ENCODE measurements around the gene PXDC1. TPM values are rescaled to one million over a fixed set of nuclear protein-coding genes. Genes with fewer than 3 reads are reported as not detected.
"Not testable (repeated sequence)": the region's sequence is repeated elsewhere in the genome, so short reads cannot be mapped to it uniquely, and the experiment has no call there.

Gene PXDC1
- total RNA-seq, 3 donors from 2014 or later: 3.1 to 27.9 (median 9.2) TPM

- Histone ChIP-seq H3K4me1 (ENCODE audit: low read depth) (peaks cover under 1% of the 10 kb centered on the region), H3K9me3 (no peaks in the 10 kb centered on the region), H3K36me3 (ENCODE audit: low read depth) (no peaks in the 10 kb centered on the region), H3K4me3 (no peak overlapping the region)
- ATAC-seq (no peak), DNase-seq (no peak)
- no peak for TF ChIP-seq CTCF (IDR thresholded peaks at IDR 0.05)
- intact Hi-C loops (cut with DNase I, micrococcal nuclease): no loop called here
Observed at GRCh38 chr6:3757241-3757641, 5.7 kb upstream of the PXDC1 start.

DNA sequence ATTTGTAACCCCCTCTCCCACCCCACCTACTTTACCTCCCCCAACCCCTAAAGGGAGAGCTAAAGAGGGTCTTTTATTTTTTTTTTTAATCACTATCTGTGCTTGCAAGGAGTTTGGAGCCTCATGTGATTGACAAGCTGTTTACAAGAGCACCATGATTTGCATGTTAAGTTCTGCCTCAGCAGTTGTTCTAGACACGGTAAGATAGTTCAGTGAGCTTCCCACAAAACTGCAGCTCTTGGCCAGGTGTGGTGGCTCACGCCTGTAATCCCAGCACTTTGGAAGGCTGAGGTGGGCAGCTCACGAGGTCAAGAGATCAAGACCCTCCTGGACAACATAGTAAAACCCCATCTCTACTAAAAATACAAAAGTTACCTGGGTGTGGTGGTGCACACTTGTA, 5.0 kb upstream of the PXDC1 start:
- ATAC-seq (no peak), DNase-seq (no peak)
- TF ChIP-seq CTCF (IDR thresholded peaks at IDR 0.05): no peak
- intact Hi-C loops (cut with DNase I, micrococcal nuclease): no loop called here
- Histone ChIP-seq H3K4me1 (ENCODE audit: low read depth) (peaks cover 3% of the 10 kb centered on the region), H3K36me3 (ENCODE audit: low read depth) (no peaks in the 10 kb centered on the region), H3K9me3 (no peaks in the 10 kb centered on the region), H3K4me3 (no peak overlapping the region)

- intact Hi-C loops (cut with DNase I, micrococcal nuclease): no loop called here
- Histone ChIP-seq H3K4me3 (no peak overlapping the region), H3K9me3 (no peaks in the 10 kb centered on the region), H3K36me3 (ENCODE audit: low read depth) (no peaks in the 10 kb centered on the region), H3K4me1 (ENCODE audit: low read depth) (peaks cover 7% of the 10 kb centered on the region)
- no peak for TF ChIP-seq CTCF (IDR thresholded peaks at IDR 0.05)
- ATAC-seq (no peak), DNase-seq (no peak)
Observed at GRCh38 chr6:3755637-3756545, 4.4 kb upstream of the PXDC1 start.

DNA sequence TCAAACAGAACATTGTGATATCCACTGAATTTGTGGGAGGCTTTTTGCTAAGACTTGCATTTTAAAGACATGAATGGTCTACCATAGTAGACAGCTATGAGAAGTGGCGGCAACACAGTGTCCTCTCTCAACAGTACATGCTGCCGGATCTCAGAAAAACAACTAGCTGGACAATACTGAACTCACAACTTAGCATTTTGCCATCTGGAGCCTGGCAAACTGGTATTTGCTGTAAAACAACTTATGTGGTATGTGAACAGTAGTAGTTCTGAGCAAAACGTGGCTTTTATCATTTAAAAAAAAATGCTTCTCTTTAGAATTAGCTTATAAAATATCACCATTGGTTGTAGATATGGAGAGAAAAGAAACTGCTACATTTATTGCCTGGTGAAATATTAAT, 3.3 kb upstream of the PXDC1 start:
- Histone ChIP-seq H3K36me3 (ENCODE audit: low read depth) (no peaks in the 10 kb centered on the region), H3K9me3 (no peaks in the 10 kb centered on the region), H3K4me1 (ENCODE audit: low read depth) (peaks cover 14% of the 10 kb centered on the region), H3K4me3 (no peak overlapping the region)
- DNase-seq (no peak), ATAC-seq (no peak)
- intact Hi-C loops (cut with DNase I, micrococcal nuclease): no loop called here
- TF ChIP-seq CTCF (IDR thresholded peaks at IDR 0.05): no peak

- DNase-seq; intact Hi-C loops (cut with DNase I, micrococcal nuclease); ATAC-seq; H3K4me3 ChIP-seq; H3K36me3 ChIP-seq (ENCODE audit: low read depth); H3K9me3 ChIP-seq: not testable (repeated sequence)
- peaks cover 20% of the 10 kb centered on the region for H3K4me1 ChIP-seq (ENCODE audit: low read depth)
Observed at GRCh38 chr6:3754032-3754725, 2.7 kb upstream of the PXDC1 start.

- H3K9me3 ChIP-seq: no peaks in the 10 kb centered on the region
- ATAC-seq (peak; percentile 44), DNase-seq (peak in 1 of 3 donors; percentile 29)
- no peaks in the 10 kb centered on the region for H3K36me3 ChIP-seq (ENCODE audit: low read depth)
- TF ChIP-seq CTCF (IDR thresholded peaks at IDR 0.05): no peak
- H3K4me3 ChIP-seq: no peak overlapping the region
- intact Hi-C loops (cut with DNase I, micrococcal nuclease): no loop called here
- peaks cover 23% of the 10 kb centered on the region for H3K4me1 ChIP-seq (ENCODE audit: low read depth)
Observed at GRCh38 chr6:3753228-3753835, 1.8 kb upstream of the PXDC1 start.

All from mucosa of descending colon (tissue), 3 donors.